ENCODE results near the gene RILP.

Gene RILP

GRCh38 chr17:1627182-1627981 lies 22.3 kb downstream of the RILP start:
- no peak for TF ChIP-seq CTCF (IDR thresholded peaks at IDR 0.05; ENCODE audit: low read depth, low read length)
- H3K4me3 ChIP-seq (ENCODE audit: low read depth, low read length): peak overlapping the region; percentile 67

- no peak overlapping the region for H3K4me3 ChIP-seq (ENCODE audit: low read depth, low read length)
Measured at GRCh38 chr17:1626333-1626732, 23.3 kb downstream of the RILP start.

GRCh38 chr17:1625581-1625980 lies 24.1 kb downstream of the RILP start:
- no peak overlapping the region for H3K4me3 ChIP-seq (ENCODE audit: low read depth, low read length)
- TF ChIP-seq CTCF (IDR thresholded peaks at IDR 0.05; ENCODE audit: low read depth, low read length): no peak

More at GRCh38 chr17:1626333-1626732, 23.3 kb downstream of the RILP start:
- TF ChIP-seq CTCF (IDR thresholded peaks at IDR 0.05; ENCODE audit: low read depth, low read length): no peak

GRCh38 chr17:1625053-1625452 lies 24.6 kb downstream of the RILP start:
- no peak overlapping the region for H3K4me3 ChIP-seq (ENCODE audit: low read depth, low read length)
- TF ChIP-seq CTCF (IDR thresholded peaks at IDR 0.05; ENCODE audit: low read depth, low read length): no peak

GRCh38 chr17:1624650-1625049 lies 25.0 kb downstream of the RILP start:
- no peak overlapping the region for H3K4me3 ChIP-seq (ENCODE audit: low read depth, low read length)
- no peak for TF ChIP-seq CTCF (IDR thresholded peaks at IDR 0.05; ENCODE audit: low read depth, low read length)

GRCh38 chr17:1623057-1623630 lies 26.5 kb downstream of the RILP start:
- H3K4me3 ChIP-seq (ENCODE audit: low read depth, low read length): no peak overlapping the region
- TF ChIP-seq CTCF (IDR thresholded peaks at IDR 0.05; ENCODE audit: low read depth, low read length): no peak

GRCh38 chr17:1621273-1621954 lies 28.3 kb downstream of the RILP start:
- no peak overlapping the region for H3K4me3 ChIP-seq (ENCODE audit: low read depth, low read length)
- TF ChIP-seq CTCF (IDR thresholded peaks at IDR 0.05; ENCODE audit: low read depth, low read length): no peak

Data from WI38 (cell line).